Astrocyte of the spinal cord (primary cell): ENCODE measurements around the gene ARL6.

Experiments used
- DNase-seq: peaks from one replicate; pipeline ENCODE4 v3.0.0; 2011; ENCODE audit warnings: low read depth, low spot score
- H3K4me3 ChIP-seq: 2 replicates; pipeline ENCODE4 v1.5.1; 2011; ENCODE audit warnings: low read depth, mild to moderate bottlenecking, low read length, moderate library complexity
- CTCF ChIP-seq: IDR thresholded peaks from 2 replicates; pipeline ENCODE4 v1.5.1; 2012; ENCODE audit warnings: low read depth, mild to moderate bottlenecking, low read length, inconsistent platforms
- in situ Hi-C: cut with HindIII; loops from 2 replicates; pipeline ENCODE4 v1.10.0; 2017; ENCODE audit warnings: low sequenced_read_pairs

The ARL6 gene

GRCh38 chr3:97838393-97838792 lies 73.8 kb downstream of the ARL6 start:
- in situ Hi-C loops = no loop called here
- no peak overlapping the region for H3K4me3 ChIP-seq
- DNase-seq = no peak
- TF ChIP-seq CTCF = no peak

GRCh38 chr3:97839944-97840343 lies 75.4 kb downstream of the ARL6 start:
- in situ Hi-C loops = no loop called here

GRCh38 chr3:97841304-97841703 lies 76.7 kb downstream of the ARL6 start:
- no peak for TF ChIP-seq CTCF
- in situ Hi-C loops = no loop called here
- DNase-seq = no peak
- no peak overlapping the region for H3K4me3 ChIP-seq

More at GRCh38 chr3:97839944-97840343, 75.4 kb downstream of the ARL6 start:
- H3K4me3 ChIP-seq = no peak overlapping the region
- TF ChIP-seq CTCF = no peak
- DNase-seq = no peak

DNA sequence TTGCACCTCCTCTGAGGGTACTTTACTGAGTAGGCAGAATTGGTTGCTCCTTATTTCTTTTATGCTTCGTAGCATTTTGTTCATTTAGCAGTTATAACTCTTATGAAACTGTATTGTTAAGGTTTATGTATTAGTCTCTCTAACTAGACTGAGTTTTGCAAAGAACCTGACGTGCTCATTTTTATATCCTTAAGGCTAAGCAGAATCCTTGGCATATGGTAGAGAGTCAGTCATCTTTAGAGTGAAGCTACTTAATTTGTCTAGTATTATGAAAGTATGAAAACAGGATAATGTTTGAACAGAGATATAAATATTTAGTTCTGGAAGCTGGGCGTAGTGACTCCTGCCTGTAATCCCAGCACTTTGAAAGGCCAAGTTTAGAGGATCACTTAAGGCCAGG lies 77.4 kb downstream of the ARL6 start:
- in situ Hi-C loops = no loop called here
- H3K4me3 ChIP-seq = no peak overlapping the region
- no peak for TF ChIP-seq CTCF
- DNase-seq = no peak

- H3K4me3 ChIP-seq = no peak overlapping the region
- in situ Hi-C loops = no loop called here
- no peak for TF ChIP-seq CTCF
- DNase-seq = no peak
Measured at GRCh38 chr3:97848779-97849178, 84.2 kb downstream of the ARL6 start.
